IMR-90 (cell line): ENCODE results near the gene ARRDC3. TPM values are rescaled to one million over a fixed set of nuclear protein-coding genes. Genes with fewer than 3 reads are reported as not detected.

Source experiments
- ATAC-seq: fragments of 200-7000 bp; cut with Tn5 transposase; 2 replicates; pipeline ENCODE4 v1.9.1; 2020; ENCODE audit warnings: low read depth, mild to moderate bottlenecking, moderate library complexity
- BruUV-seq: library from RNA; stranded (reverse); fragments of 400-500 nt; replicated peaks from 2 replicates; lab custom pipeline; 2021; lab: Mats Ljungman, UMichigan
- CTCF ChIA-PET: fragments of 300-600 bp; formaldehyde crosslinking; extraction: SDS; loops from one replicate; lab custom pipeline; 2021; ENCODE audit warnings: antibody characterized with exemption; lab: Yijun Ruan, JAX
- POLR2A ChIA-PET: fragments of 300-600 bp; sonication (Branson Sonifier 250); formaldehyde crosslinking; loops from one replicate; lab custom pipeline; 2022; ENCODE audit warnings: antibody characterized with exemption; ENCODE audit not compliant: unreplicated experiment; lab: Charles Lee
- DNase-seq: peaks from one replicate; pipeline ENCODE4 v3.0.0; 2013
- H2AFZ ChIP-seq: replicated peaks from 2 replicates; pipeline ENCODE3; 2013; ENCODE audit warnings: low read length, mild to moderate bottlenecking; ENCODE audit not compliant: poor library complexity
- H2AK5ac ChIP-seq: 2 replicates; pipeline ENCODE4 v1.6.1; 2013; ENCODE audit warnings: low read depth, low read length, inconsistent platforms
- H2AK9ac ChIP-seq: replicated peaks from 2 replicates; pipeline ENCODE3; 2013; ENCODE audit warnings: mild to moderate bottlenecking, low read depth, low read length, moderate library complexity; ENCODE audit not compliant: poor library complexity
- H2BK120ac ChIP-seq: 2 replicates; pipeline ENCODE4 v1.6.1; 2013; ENCODE audit warnings: low read depth, low read length, inconsistent platforms
- H2BK15ac ChIP-seq: 3 replicates; pipeline ENCODE4 v1.6.1; 2013; ENCODE audit warnings: low read depth, low read length, inconsistent platforms
- H2BK20ac ChIP-seq: 2 replicates; pipeline ENCODE4 v1.6.1; 2013; ENCODE audit warnings: low read depth, mild to moderate bottlenecking, inconsistent platforms, low read length, moderate library complexity
- H2BK5ac ChIP-seq: 2 replicates; pipeline ENCODE4 v1.6.1; 2013; ENCODE audit warnings: mild to moderate bottlenecking, low read depth, low read length, inconsistent platforms; ENCODE audit not compliant: poor library complexity, severe bottlenecking
- H3K14ac ChIP-seq: replicated peaks from 2 replicates; pipeline ENCODE4 v1.6.1; 2013; ENCODE audit warnings: low read depth, low read length, inconsistent platforms
- H3K18ac ChIP-seq: 2 replicates; pipeline ENCODE4 v1.6.1; 2013; ENCODE audit warnings: low read depth, low read length, control low read depth
- H3K23ac ChIP-seq: 2 replicates; pipeline ENCODE4 v1.6.1; 2013; ENCODE audit warnings: low read depth, low read length, inconsistent platforms
- H3K27ac ChIP-seq: 2 replicates; pipeline ENCODE4 v1.5.1; 2013; ENCODE audit warnings: mild to moderate bottlenecking, control low read depth, low read length; ENCODE audit not compliant: insufficient read depth
- H3K27me3 ChIP-seq: 2 replicates; pipeline ENCODE4 v1.6.1; 2013; ENCODE audit warnings: low read length; ENCODE audit not compliant: control insufficient read depth, insufficient read depth
- H3K36me3 ChIP-seq: 2 replicates; pipeline ENCODE4 v1.6.1; 2013; ENCODE audit warnings: low read length, mixed read lengths; ENCODE audit not compliant: control insufficient read depth, insufficient read depth
- H3K4ac ChIP-seq: 2 replicates; pipeline ENCODE4 v1.6.1; 2013; ENCODE audit warnings: low read depth, low read length, inconsistent platforms
- H3K4me1 ChIP-seq: 2 replicates; pipeline ENCODE4 v1.6.1; 2013; ENCODE audit warnings: low read length, mixed read lengths; ENCODE audit not compliant: control insufficient read depth, insufficient read depth
- H3K4me2 ChIP-seq: 2 replicates; pipeline ENCODE4 v1.6.1; 2013; ENCODE audit warnings: low read depth, mild to moderate bottlenecking, control low read depth, low read length, moderate library complexity
- H3K4me3 ChIP-seq: 2 replicates; pipeline ENCODE4 v1.5.1; 2013; ENCODE audit warnings: low read depth, mild to moderate bottlenecking, control low read depth, low read length, moderate library complexity; ENCODE audit not compliant: insufficient read depth
- H3K56ac ChIP-seq: 2 replicates; pipeline ENCODE4 v1.6.1; 2013; ENCODE audit warnings: low read length, inconsistent platforms; ENCODE audit not compliant: insufficient read depth; ENCODE audit errors: extremely low read depth
- H3K79me1 ChIP-seq, 2 experiments: 2 replicates each; pipeline ENCODE4 v1.6.1; 2013; ENCODE audit warnings: low read length in 2 of 2, inconsistent platforms in 1 of 2, low read depth in 1 of 2
- H3K9ac ChIP-seq: 2 replicates; pipeline ENCODE4 v1.6.1; 2013; ENCODE audit warnings: low read depth, low read length, control low read depth
- H3K9me1 ChIP-seq: 2 replicates; pipeline ENCODE4 v1.6.1; 2013; ENCODE audit warnings: low read length, inconsistent platforms; ENCODE audit not compliant: insufficient read depth
- H3K9me3 ChIP-seq: 2 replicates; pipeline ENCODE4 v1.6.1; 2013; ENCODE audit warnings: low read length; ENCODE audit not compliant: control insufficient read depth, insufficient read depth
- H4K20me1 ChIP-seq: 2 replicates; pipeline ENCODE4 v1.6.1; 2013; ENCODE audit warnings: low read length, inconsistent platforms; ENCODE audit not compliant: insufficient read depth
- H4K5ac ChIP-seq: 2 replicates; pipeline ENCODE4 v1.6.1; 2013; ENCODE audit warnings: mild to moderate bottlenecking, low read depth, low read length, control low read depth
- H4K8ac ChIP-seq, 2 experiments: 2 replicates each; pipeline ENCODE4 v1.6.1; 2013; ENCODE audit warnings: low read depth in 2 of 2, low read length in 2 of 2, control low read depth in 1 of 2, inconsistent platforms in 1 of 2
- H4K91ac ChIP-seq: 2 replicates; pipeline ENCODE4 v1.6.1; 2013; ENCODE audit warnings: low read depth, low read length, inconsistent platforms; ENCODE audit not compliant: insufficient read depth
- CHD1 ChIP-seq: IDR thresholded peaks from 2 replicates; pipeline ENCODE4 v1.6.1; 2012; ENCODE audit warnings: low read depth, low read length, improper control_type of control experiment
- MAFK ChIP-seq: IDR thresholded peaks from 2 replicates; pipeline ENCODE4 v1.6.1; 2012; ENCODE audit warnings: low read depth, low read length, improper control_type of control experiment
- POLR2A ChIP-seq: IDR thresholded peaks from 2 replicates; pipeline ENCODE4 v1.6.1; 2012; ENCODE audit warnings: mild to moderate bottlenecking, low read depth, low read length
- WGBS, 2 experiments: methylation state at CpG; one replicate each; pipeline versions ENCODE4 v1.1.5 to v1.1.7; 2013; ENCODE audit warnings: missing lambda C conversion rate in 2 of 2; ENCODE audit not compliant: insufficient read length in 1 of 2; ENCODE audit errors: extremely low coverage in 2 of 2; 5-methylcytosine and 5-hydroxymethylcytosine counted together
- dilution Hi-C: fragments of 300-500 bp; cut with HindIII; formaldehyde crosslinking; loops from one replicate; pipeline ENCODE4 v1.14.3; 2018; ENCODE audit warnings: low sequenced_read_pairs; ENCODE audit not compliant: unreplicated experiment
- in situ Hi-C: fragments of 300-500 bp; cut with MboI; formaldehyde crosslinking; loops from 3 replicates; pipeline ENCODE4 v1.14.3; 2019; ENCODE audit warnings: low sequenced_read_pairs, inconsistent platforms, mixed read lengths
- intact Hi-C: fragments of 100-400 bp; cut with micrococcal nuclease; formaldehyde crosslinking; loops from 2 replicates; pipeline ENCODE4 v1.10.0; 2022
- polyA plus RNA-seq, 3 experiments: library from polyadenylated mRNA; depleted of rRNA; stranded (reverse); fragments of >200 nt; gene quantifications; 2 replicates each; pipeline ENCODE4 v1.2.3, GENCODE V29; 2012; ENCODE audit warnings: low replicate concordance in 1 of 3
- total RNA-seq: library from RNA; depleted of rRNA; stranded (reverse); fragments of >200 nt; gene quantifications from 2 replicates; pipeline ENCODE4 v1.2.3, GENCODE V29; 2012
- TF ChIP-seq, protein P1 (sequence below): fragments of 150-350 bp; IDR thresholded peaks from 2 replicates; pipeline ENCODE4 v1.6.1; 2016; ENCODE audit warnings: low read depth, mild to moderate bottlenecking, low read length, moderate library complexity, borderline replicate concordance

Gene ARRDC3
- total and polyA plus RNA-seq, 2 of the 4 experiments (the other 2 are of a cell fraction) = 19.3 to 86.7 TPM

DNA sequence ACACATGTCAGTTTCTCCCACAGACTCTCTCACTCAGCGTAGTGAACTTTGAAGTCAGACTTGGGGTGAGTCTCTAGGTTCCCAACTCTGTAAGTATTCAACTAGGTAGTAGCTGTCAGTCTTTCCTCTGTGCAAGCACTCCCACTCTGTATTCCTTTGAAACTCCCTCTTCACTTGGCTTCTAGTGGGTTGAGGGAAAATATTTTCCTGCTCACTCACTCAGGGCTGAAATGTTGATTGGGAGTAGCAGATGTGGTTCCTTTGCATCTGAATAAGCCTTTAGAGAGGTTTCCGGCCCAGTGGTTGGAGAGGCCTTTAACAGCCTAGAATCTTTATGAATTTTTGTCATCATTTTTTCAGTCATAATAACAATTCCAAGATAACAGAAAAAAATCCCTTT, 18.1 kb upstream of the ARRDC3 start:
- H3K4me1 ChIP-seq = peaks cover 4% of the 10 kb centered on the region
- H3K56ac ChIP-seq = no peak overlapping the region
- intact Hi-C loops (no loop called here), dilution Hi-C loops (loop anchor here (25.0 kb wide), 1 partner anchor 539 kb away; no protein-coding TSS in a partner anchor), in situ Hi-C loops (no loop called here)
- no peak overlapping the region for H4K8ac ChIP-seq
- no peak overlapping the region for H2AK9ac ChIP-seq
- WGBS, 2 experiments = no CpG with 5 or more reads among the region's 2 CpGs
- peak; percentile 35 for DNase-seq
- no peak overlapping the region for H3K9ac ChIP-seq
- no peak overlapping the region for H3K4me3 ChIP-seq
- H3K18ac ChIP-seq = no peak overlapping the region
- no peak; the same call in 1 of the 2 replicates for ATAC-seq
- no peaks in the 10 kb centered on the region for H3K9me3 ChIP-seq
- no peak overlapping the region for H3K23ac ChIP-seq
- H3K9me1 ChIP-seq = no peaks in the 10 kb centered on the region
- H3K27ac ChIP-seq = no peak overlapping the region
- POLR2A ChIA-PET = no interaction called here
- no peak overlapping the region for H4K5ac ChIP-seq
- no peak overlapping the region for H2BK15ac ChIP-seq
- no peak overlapping the region for H2BK5ac ChIP-seq
- no peaks in the 10 kb centered on the region for H3K36me3 ChIP-seq
- no peaks in the 10 kb centered on the region for H3K27me3 ChIP-seq
- H3K14ac ChIP-seq = no peak overlapping the region
- no peak overlapping the region for H2BK20ac ChIP-seq
- TF ChIP-seq MAFK = no peak
- no peak for TF ChIP-seq POLR2A
- TF ChIP-seq, protein P1, sequence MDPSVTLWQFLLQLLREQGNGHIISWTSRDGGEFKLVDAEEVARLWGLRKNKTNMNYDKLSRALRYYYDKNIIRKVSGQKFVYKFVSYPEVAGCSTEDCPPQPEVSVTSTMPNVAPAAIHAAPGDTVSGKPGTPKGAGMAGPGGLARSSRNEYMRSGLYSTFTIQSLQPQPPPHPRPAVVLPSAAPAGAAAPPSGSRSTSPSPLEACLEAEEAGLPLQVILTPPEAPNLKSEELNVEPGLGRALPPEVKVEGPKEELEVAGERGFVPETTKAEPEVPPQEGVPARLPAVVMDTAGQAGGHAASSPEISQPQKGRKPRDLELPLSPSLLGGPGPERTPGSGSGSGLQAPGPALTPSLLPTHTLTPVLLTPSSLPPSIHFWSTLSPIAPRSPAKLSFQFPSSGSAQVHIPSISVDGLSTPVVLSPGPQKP = no peak
- TF ChIP-seq CHD1 = no peak
- H3K4ac ChIP-seq = no peak overlapping the region
- no TSS peak for BruUV-seq
- CTCF ChIA-PET = no interaction called here
- H2AFZ ChIP-seq = no peak overlapping the region
- H2BK120ac ChIP-seq = no peak overlapping the region
- H4K91ac ChIP-seq = no peak overlapping the region
- no peaks in the 10 kb centered on the region for H3K79me1 ChIP-seq
- H2AK5ac ChIP-seq = no peak overlapping the region; the same call in 1 of the 2 replicates
- no peaks in the 10 kb centered on the region for H4K20me1 ChIP-seq
- H3K4me2 ChIP-seq = no peak overlapping the region
